GM20431 (cell line): ENCODE measurements around the gene PLA2G7.
"Not testable (repeated sequence)": the region's sequence is repeated elsewhere in the genome, so short reads cannot be mapped to it uniquely, and the experiment has no call there.

Experiments used
- in situ Hi-C: fragments of 300-500 bp; cut with MseI, MboI; formaldehyde crosslinking; loops from one replicate; pipeline ENCODE4 v1.15.0; 2020; ENCODE audit warnings: low sequenced_read_pairs; ENCODE audit not compliant: unreplicated experiment

The PLA2G7 gene

GRCh38 chr6:46749731-46750130 lies 14.6 kb upstream of the PLA2G7 start:
- in situ Hi-C loops = no loop called here

GRCh38 chr6:46748940-46749503 lies 13.8 kb upstream of the PLA2G7 start:
- in situ Hi-C loops = no loop called here

- in situ Hi-C loops = no loop called here
Measured at GRCh38 chr6:46746696-46747095, 11.5 kb upstream of the PLA2G7 start, which contains the start of gene ANKRD66. Gene ANKRD66, plus strand, starts transcription at chr6:46746933. Its CDS starts 5,016 bp downstream, at chr6:46751949.

- in situ Hi-C loops = no loop called here
Measured at GRCh38 chr6:46745973-46746372, 10.8 kb upstream of the PLA2G7 start.

- in situ Hi-C loops = not testable (repeated sequence)
Measured at GRCh38 chr6:46744159-46744725, 9.1 kb upstream of the PLA2G7 start.

- in situ Hi-C loops = no loop called here
Measured at GRCh38 chr6:46743425-46744158, 8.4 kb upstream of the PLA2G7 start.

- in situ Hi-C loops = no loop called here
Measured at GRCh38 chr6:46741910-46742309, 6.7 kb upstream of the PLA2G7 start.

- in situ Hi-C loops = no loop called here
Measured at GRCh38 chr6:46741482-46741881, 6.3 kb upstream of the PLA2G7 start.

- in situ Hi-C loops = no loop called here
Measured at GRCh38 chr6:46736906-46737305, 1.7 kb upstream of the PLA2G7 start.

GRCh38 chr6:46735720-46736031 lies 501 bp upstream of the PLA2G7 start:
- in situ Hi-C loops = no loop called here

- in situ Hi-C loops = no loop called here
Measured at GRCh38 chr6:46733341-46733801, 1.8 kb downstream of the PLA2G7 start.

GRCh38 chr6:46730921-46731461 lies 4.2 kb downstream of the PLA2G7 start:
- in situ Hi-C loops = no loop called here

- in situ Hi-C loops = no loop called here
Measured at GRCh38 chr6:46729787-46730326, 5.3 kb downstream of the PLA2G7 start.

- in situ Hi-C loops = no loop called here
Measured at GRCh38 chr6:46720401-46720800, 14.8 kb downstream of the PLA2G7 start.

GRCh38 chr6:46719099-46719498 lies 16.1 kb downstream of the PLA2G7 start:
- in situ Hi-C loops = no loop called here

GRCh38 chr6:46715141-46715540 lies 20.0 kb downstream of the PLA2G7 start:
- in situ Hi-C loops = no loop called here

- in situ Hi-C loops = no loop called here
Measured at GRCh38 chr6:46711491-46711890, 23.7 kb downstream of the PLA2G7 start.

- in situ Hi-C loops = no loop called here
Measured at GRCh38 chr6:46706464-46706863, 28.7 kb downstream of the PLA2G7 start.

- in situ Hi-C loops = no loop called here
Measured at GRCh38 chr6:46704562-46704961, 30.6 kb downstream of the PLA2G7 start.

- in situ Hi-C loops = no loop called here
Measured at GRCh38 chr6:46699970-46700369, 35.2 kb downstream of the PLA2G7 start.

GRCh38 chr6:46690911-46691451 lies 44.2 kb downstream of the PLA2G7 start:
- in situ Hi-C loops = no loop called here
